Neural cell (in vitro differentiated cells): Measurements from ENCODE around the gene GPN1.

Source experiments
- EP300 ChIP-seq: fragments of 450-650 bp; conservative IDR thresholded peaks from 2 replicates; pipeline ENCODE4 v1.6.1; 2014; ENCODE audit warnings: antibody characterized with exemption, mild to moderate bottlenecking, moderate library complexity; ENCODE audit not compliant: poor library complexity, severe bottlenecking
- EZH2 ChIP-seq: fragments of 200-600, 300-800 bp; shearing (Covaris generic), sonication (generic); IDR thresholded peaks from 2 replicates; pipeline ENCODE4 v1.6.1; 2014; ENCODE audit warnings: antibody characterized with exemption, low read length, borderline replicate concordance, mild to moderate bottlenecking; ENCODE audit not compliant: insufficient read depth, poor library complexity, severe bottlenecking
- MXI1 ChIP-seq: fragments of 450-650 bp; conservative IDR thresholded peaks from 2 replicates; pipeline ENCODE4 v1.6.1; 2014; ENCODE audit warnings: antibody characterized with exemption, mild to moderate bottlenecking; ENCODE audit not compliant: poor library complexity, severe bottlenecking
- POLR2AphosphoS5 ChIP-seq: IDR thresholded peaks from 2 replicates; pipeline ENCODE4 v1.6.1; 2012
- RAD21 ChIP-seq: fragments of 450-650 bp; conservative IDR thresholded peaks from 2 replicates; pipeline ENCODE4 v1.6.1; 2014; ENCODE audit warnings: antibody characterized with exemption, mild to moderate bottlenecking, moderate library complexity
- SMC3 ChIP-seq: fragments of 450-650 bp; conservative IDR thresholded peaks from 2 replicates; pipeline ENCODE4 v1.6.1; 2014; ENCODE audit warnings: antibody characterized with exemption, mild to moderate bottlenecking, moderate library complexity; ENCODE audit not compliant: poor library complexity
- TAF1 ChIP-seq: IDR thresholded peaks from 2 replicates; pipeline ENCODE4 v1.6.1; 2012; ENCODE audit warnings: low read depth
- TF ChIP-seq, protein P1 (sequence below): fragments of 450-650 bp; IDR thresholded peaks from 2 replicates; pipeline ENCODE4 v1.5.1; 2014; ENCODE audit warnings: antibody characterized with exemption, mild to moderate bottlenecking, moderate library complexity; ENCODE audit not compliant: poor library complexity, severe bottlenecking
- TF ChIP-seq, protein P2 (sequence below): IDR thresholded peaks from 2 replicates; pipeline ENCODE4 v1.6.1; 2012; ENCODE audit warnings: borderline replicate concordance

DNA sequence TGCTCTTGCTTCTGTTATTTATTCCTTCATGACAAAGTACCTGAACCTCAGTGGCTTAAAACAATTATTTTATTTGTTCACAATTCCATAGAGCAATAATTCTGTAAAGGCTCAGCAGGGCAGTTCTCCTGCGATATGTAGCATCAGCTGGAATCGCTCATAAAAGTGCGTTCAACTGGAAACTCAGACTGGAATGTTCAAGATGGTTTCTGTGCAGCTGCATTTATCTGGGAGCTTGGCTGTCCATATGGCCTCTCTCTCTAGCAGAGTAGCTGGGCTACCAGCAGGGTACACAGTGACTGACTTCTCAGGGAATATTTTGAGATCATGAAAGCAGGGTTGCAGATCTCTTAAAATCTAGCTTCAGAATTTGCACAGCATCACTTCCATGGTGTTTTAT, 13.5 kb upstream of the GPN1 start:
- TF ChIP-seq POLR2AphosphoS5, result no peak
- TF ChIP-seq, protein P1, sequence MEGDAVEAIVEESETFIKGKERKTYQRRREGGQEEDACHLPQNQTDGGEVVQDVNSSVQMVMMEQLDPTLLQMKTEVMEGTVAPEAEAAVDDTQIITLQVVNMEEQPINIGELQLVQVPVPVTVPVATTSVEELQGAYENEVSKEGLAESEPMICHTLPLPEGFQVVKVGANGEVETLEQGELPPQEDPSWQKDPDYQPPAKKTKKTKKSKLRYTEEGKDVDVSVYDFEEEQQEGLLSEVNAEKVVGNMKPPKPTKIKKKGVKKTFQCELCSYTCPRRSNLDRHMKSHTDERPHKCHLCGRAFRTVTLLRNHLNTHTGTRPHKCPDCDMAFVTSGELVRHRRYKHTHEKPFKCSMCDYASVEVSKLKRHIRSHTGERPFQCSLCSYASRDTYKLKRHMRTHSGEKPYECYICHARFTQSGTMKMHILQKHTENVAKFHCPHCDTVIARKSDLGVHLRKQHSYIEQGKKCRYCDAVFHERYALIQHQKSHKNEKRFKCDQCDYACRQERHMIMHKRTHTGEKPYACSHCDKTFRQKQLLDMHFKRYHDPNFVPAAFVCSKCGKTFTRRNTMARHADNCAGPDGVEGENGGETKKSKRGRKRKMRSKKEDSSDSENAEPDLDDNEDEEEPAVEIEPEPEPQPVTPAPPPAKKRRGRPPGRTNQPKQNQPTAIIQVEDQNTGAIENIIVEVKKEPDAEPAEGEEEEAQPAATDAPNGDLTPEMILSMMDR, result no peak
- TF ChIP-seq SMC3, result no peak
- no peak for TF ChIP-seq EZH2
- no peak for TF ChIP-seq RAD21
- no peak for TF ChIP-seq TAF1
- TF ChIP-seq MXI1, result no peak
- no peak for TF ChIP-seq EP300
- TF ChIP-seq, protein P2, sequence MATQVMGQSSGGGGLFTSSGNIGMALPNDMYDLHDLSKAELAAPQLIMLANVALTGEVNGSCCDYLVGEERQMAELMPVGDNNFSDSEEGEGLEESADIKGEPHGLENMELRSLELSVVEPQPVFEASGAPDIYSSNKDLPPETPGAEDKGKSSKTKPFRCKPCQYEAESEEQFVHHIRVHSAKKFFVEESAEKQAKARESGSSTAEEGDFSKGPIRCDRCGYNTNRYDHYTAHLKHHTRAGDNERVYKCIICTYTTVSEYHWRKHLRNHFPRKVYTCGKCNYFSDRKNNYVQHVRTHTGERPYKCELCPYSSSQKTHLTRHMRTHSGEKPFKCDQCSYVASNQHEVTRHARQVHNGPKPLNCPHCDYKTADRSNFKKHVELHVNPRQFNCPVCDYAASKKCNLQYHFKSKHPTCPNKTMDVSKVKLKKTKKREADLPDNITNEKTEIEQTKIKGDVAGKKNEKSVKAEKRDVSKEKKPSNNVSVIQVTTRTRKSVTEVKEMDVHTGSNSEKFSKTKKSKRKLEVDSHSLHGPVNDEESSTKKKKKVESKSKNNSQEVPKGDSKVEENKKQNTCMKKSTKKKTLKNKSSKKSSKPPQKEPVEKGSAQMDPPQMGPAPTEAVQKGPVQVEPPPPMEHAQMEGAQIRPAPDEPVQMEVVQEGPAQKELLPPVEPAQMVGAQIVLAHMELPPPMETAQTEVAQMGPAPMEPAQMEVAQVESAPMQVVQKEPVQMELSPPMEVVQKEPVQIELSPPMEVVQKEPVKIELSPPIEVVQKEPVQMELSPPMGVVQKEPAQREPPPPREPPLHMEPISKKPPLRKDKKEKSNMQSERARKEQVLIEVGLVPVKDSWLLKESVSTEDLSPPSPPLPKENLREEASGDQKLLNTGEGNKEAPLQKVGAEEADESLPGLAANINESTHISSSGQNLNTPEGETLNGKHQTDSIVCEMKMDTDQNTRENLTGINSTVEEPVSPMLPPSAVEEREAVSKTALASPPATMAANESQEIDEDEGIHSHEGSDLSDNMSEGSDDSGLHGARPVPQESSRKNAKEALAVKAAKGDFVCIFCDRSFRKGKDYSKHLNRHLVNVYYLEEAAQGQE, result no peak
